Fibroblast of gingiva (primary cell): ENCODE measurements around the gene RNF166.
A peak's percentile ranks its signal among the peaks of the same experiment; 100 is the strongest.
"Not testable (repeated sequence)": the region's sequence is repeated elsewhere in the genome, so short reads cannot be mapped to it uniquely, and the experiment has no call there.

Source experiments
- DNase-seq: peaks from one replicate; pipeline ENCODE4 v3.0.0-alpha.2; 2011; ENCODE audit warnings: low read depth

RNF166 gene

GRCh38 chr16:88673716-88674379 lies 32.4 kb downstream of the RNF166 start:
- no peak for DNase-seq

GRCh38 chr16:88672776-88673175 lies 33.4 kb downstream of the RNF166 start:
- no peak for DNase-seq

DNA sequence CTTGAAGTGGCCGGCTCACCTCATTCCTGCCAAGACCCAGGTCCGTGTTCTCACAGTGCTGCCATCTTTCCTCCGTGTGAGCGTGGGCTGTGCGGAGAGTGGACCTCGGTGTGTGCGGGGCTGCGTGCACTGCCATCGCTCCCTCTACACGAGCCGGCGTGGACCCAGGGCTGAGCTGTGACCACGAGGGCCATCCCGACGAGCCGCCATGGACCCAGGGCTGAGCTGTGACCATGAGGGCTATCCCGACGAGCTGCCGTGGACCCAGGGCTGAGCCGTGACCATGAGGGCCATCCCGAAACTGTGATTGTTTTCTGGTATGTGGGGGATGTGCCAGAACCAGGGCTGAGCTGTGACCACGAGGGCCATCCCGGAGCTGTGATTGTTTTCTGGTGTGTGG lies 34.4 kb downstream of the RNF166 start:
- DNase-seq, result no peak

- DNase-seq, result peak; percentile 91
Measured at GRCh38 chr16:88669980-88670379, 36.2 kb downstream of the RNF166 start.

GRCh38 chr16:88669493-88669892 lies 36.7 kb downstream of the RNF166 start:
- DNase-seq, result not testable (repeated sequence)

DNA sequence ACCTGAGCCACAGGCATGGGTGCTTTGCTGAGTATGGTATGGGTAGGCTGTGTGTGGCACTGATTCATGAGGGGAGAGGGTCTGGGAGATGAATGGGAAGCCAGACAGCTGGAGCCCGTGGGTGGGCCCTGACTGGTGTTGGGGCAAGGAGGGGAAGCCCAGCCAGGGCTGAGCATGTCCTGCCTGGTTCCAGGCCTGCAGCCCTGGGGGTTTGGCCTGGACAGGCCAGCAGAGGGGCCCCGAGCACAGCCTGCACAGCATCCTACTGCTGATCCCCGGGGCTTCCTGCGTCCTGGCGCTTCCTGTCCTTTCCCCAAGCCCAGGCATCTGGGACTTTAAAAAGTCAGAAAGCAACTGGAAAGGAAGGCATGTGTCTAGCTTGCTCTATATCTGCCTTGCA lies 38.7 kb downstream of the RNF166 start:
- DNase-seq, result no peak

- no peak for DNase-seq
Measured at GRCh38 chr16:88665570-88665969, 40.6 kb downstream of the RNF166 start.

GRCh38 chr16:88665148-88665547 lies 41.1 kb downstream of the RNF166 start:
- DNase-seq, result no peak

DNA sequence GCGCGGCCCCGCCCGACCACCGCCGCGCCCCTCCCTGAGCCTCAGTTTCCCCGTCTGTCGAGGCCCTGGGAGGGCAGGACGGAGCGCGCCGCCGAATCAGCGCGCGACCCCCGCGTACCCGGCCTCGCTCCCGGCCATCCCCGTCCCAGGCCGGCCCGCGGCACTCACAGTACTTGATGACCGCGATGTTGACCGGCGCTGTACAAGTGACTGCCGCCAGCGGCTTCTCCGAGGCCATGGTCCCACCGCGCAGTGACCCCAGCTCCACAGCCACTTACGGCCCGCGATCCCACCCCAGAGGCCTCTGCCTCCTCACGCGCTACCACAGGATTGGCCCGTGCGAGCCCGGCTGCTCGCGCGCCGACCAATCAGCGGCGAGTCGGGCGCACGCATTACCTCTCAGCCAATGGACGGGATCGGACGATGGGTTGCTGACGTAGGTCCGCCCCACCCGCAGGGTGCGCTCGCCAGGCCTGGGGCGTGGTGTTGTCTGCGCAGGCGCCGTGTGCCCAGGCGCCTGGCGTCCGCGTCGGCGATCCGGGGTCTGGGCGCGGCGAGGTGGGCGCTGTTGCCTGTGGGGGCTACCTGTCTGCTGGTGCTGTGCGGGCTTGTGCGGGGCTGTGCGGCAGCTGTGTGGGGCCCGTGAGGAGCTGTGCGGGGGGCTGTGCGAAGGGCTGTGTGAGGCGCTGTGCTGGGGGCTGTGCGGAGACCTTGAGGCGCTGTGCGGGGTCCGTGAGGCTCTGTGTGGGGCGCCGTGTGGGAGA lies 43.2 kb downstream of the RNF166 start, which contains the start of gene MVD:
Gene MVD (minus strand): TSS at position 249 of the 764 bp plus-strand sequence. CDS start 11 bp downstream, at position 238.
- DNase-seq, result peak; percentile 99

DNA sequence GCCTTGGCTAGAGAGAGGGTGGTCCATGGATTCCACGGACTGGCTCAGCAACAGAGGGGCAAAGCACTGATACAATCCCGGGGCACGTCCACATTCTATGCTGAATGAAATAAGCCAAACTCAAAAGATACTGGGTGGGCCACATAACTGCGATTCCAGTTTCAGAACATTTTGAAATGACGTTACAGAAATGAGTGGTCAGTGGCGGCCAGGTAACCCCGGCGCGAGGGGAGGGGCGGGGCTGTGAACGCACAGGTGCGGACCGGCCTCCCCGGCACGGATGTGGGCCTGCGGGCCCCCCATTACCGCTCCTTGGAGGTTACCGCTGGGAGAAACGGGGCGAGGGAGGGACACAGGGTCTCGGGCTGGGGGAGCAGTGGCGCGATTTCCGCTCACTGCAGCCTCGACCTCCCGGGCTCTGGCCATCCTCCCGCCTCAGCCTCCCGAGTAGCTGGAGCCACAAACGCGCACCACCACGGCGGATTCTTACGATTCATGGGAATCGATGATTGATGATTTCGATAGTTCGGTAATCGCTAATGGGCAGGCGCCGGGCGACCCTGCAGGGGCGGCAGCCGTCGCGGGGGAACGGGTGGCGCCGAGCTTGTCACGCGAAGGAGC lies 43.9 kb downstream of the RNF166 start:
- no peak for DNase-seq

- DNase-seq, result no peak
Measured at GRCh38 chr16:88661468-88661867, 44.7 kb downstream of the RNF166 start.

GRCh38 chr16:88659160-88659559 lies 47.0 kb downstream of the RNF166 start:
- no peak for DNase-seq

DNA sequence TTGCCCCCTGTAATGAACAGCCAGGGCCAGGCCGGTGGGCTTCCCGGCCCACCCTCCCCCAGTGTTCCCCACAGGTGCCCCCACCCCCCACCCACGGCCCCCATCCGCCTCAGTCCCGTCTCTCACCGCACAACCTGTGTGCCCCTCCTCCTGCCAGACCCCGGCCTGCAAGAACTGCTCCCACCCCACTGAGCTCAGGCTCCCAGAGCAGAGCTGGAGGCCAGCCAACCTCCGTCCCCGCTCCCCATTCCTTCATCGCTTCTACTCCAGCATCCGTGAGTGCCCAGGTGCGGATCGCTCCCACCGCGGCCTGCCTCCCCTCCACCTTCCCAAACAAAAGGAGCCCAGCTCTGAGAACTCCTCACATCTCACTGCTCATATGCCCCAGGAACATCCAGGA lies 47.5 kb downstream of the RNF166 start:
- no peak for DNase-seq

- DNase-seq, result no peak
Measured at GRCh38 chr16:88657371-88657770, 48.8 kb downstream of the RNF166 start.

GRCh38 chr16:88656291-88656980 lies 49.8 kb downstream of the RNF166 start:
- no peak for DNase-seq

DNA sequence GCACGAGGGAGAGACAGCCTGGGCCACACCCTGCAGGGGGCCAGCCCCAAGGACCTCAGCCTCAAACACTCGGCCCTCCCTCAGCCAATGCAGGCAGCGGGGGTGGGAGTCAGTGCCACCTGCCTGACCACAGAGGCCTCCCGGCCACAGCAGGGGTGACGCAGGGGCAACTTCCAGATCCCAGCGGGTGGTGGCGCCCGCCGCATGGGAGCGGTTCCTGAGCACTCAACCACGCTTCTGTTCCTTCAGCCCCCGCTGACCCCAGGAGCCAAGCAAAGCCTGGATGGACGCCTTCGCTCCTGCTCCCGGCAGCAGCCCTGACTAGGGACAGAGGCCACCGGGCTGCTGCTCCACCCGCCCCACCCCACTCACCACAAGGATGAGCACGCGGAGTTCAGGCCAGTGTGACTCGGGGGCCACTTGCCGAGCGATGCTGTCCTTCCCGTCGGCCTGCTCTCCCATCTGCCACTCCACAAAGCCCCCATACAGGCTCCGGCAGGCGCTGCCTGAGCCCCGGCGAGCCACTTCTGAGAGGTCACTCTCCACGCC lies 50.4 kb downstream of the RNF166 start:
- DNase-seq, result no peak

DNA sequence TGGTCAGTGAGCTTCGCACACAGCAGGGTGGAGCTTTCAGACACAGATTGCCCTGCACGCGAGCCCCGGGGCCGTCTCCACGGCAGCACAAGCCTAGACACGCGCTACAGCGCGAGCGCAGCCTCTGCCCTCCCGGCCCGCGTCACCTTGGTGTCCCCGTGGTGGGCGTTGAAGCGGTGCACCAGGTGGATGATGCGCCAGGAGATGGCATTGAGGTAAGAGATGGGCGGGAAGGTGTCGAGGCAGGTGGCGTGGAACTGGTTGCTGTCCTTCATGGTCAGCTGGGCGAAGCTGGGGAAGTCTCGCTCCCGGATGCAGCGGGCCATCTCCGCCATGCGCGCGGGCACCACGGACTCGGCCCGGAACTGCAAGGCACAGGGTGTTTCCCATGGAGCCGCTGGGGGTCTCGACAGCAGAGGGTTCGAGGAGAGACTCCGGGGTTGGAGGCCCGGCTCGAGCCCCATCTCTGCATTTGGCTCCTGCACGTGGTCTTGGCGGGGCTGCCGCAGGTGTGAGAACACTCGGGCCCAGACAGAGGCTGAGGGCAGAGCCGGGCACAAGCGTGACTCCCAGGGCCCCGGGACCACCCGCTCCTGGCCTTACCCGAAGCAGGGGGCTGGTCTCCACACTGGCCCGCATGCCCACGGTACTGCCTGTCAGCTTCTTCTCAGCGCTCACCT lies 51.0 kb downstream of the RNF166 start:
- no peak for DNase-seq

- no peak for DNase-seq
Measured at GRCh38 chr16:88654363-88655052, 51.7 kb downstream of the RNF166 start.

DNA sequence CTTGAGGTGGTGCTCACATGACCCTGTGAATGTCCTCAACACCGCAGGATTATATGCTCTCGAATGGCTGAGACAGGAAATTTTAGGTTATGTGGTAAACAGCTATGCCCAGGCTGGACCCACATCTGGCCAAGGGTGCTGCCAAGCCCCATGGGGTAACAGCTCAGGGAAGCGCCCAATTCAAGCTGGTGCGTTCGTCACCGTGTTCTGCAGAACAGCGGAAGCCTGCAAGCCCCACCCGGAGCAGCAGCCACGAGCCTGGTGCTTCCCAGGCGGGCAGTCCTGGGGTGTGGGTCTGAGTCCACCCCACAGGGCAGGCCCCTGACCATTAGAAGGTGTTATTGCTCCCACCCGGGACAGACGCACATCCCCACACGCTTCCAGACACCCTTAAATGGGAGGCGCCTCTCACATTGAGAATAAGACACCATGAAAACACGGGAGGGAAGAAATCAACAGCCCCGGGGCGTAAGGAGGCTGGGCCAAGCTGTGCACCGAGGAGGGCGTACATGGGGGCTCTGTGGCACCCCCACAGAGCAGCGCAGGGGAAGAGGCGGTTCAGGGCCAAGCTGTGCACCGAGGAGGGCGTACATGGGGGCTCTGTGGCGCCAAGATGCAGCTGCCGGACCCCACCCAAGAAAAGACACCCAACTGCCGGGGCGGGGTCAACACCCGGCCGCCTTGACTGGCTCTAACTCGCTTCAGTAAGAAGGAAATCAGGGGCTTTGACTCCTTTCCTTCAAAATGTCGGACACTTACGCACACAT lies 52.4 kb downstream of the RNF166 start:
- DNase-seq, result peak; percentile 43

DNA sequence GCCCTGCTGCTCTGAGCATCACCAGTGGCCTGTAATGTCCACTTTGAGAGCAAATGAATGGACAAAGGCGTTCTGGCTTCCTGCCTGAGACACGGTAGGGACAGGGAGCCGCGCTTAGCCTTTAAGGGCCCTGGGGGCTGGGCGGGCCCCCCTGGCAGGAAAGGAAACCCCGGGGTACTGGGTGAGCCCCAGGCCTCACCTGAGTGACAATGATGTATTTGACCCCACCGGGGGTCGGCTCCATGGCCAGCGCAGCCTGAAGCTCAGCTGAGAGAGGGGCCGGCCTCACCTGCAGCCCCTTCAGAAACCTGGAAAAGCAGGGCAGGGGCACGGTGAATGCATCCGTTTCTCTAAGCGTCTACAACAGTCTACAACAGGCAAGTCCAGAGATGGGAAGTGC lies 53.1 kb downstream of the RNF166 start:
- no peak for DNase-seq
